Nephron (organoid): ENCODE measurements around the gene PSG11.
"Not testable (repeated sequence)": the region's sequence is repeated elsewhere in the genome, so short reads cannot be mapped to it uniquely, and the experiment has no call there.

Experiments
- H3K27ac Mint-ChIP-seq, 3 experiments: 2 replicates each; pipeline ENCODE4 v1.8.0; 2020; ENCODE audit warnings: mixed read lengths in 3 of 3, mild to moderate bottlenecking in 2 of 3, moderate library complexity in 1 of 3
- H3K27me3 Mint-ChIP-seq: 2 replicates; pipeline ENCODE4 v1.8.0; 2021; ENCODE audit warnings: low read depth, mild to moderate bottlenecking, moderate library complexity, mixed read lengths
- H3K36me3 Mint-ChIP-seq: 2 replicates; pipeline ENCODE4 v1.8.0; 2020; ENCODE audit warnings: low read depth, mixed read lengths
- H3K4me1 Mint-ChIP-seq: 2 replicates; pipeline ENCODE4 v1.8.0; 2020; ENCODE audit warnings: mixed read lengths
- H3K4me3 Mint-ChIP-seq, 3 experiments: 2 replicates each; pipeline ENCODE4 v1.8.0; 2020; ENCODE audit warnings: mild to moderate bottlenecking in 3 of 3, mixed read lengths in 3 of 3, moderate library complexity in 2 of 3
- H3K9me3 Mint-ChIP-seq: 2 replicates; pipeline ENCODE4 v1.8.0; 2020; ENCODE audit warnings: mixed read lengths
- CTCF ChIP-seq, 3 experiments: fragments of 200-600 bp; sonication (generic); IDR thresholded peaks; one replicate each; pipeline ENCODE4 v1.5.0; 2021; ENCODE audit warnings: antibody characterized with exemption in 3 of 3; ENCODE audit not compliant: unreplicated experiment in 3 of 3

PSG11 gene

DNA sequence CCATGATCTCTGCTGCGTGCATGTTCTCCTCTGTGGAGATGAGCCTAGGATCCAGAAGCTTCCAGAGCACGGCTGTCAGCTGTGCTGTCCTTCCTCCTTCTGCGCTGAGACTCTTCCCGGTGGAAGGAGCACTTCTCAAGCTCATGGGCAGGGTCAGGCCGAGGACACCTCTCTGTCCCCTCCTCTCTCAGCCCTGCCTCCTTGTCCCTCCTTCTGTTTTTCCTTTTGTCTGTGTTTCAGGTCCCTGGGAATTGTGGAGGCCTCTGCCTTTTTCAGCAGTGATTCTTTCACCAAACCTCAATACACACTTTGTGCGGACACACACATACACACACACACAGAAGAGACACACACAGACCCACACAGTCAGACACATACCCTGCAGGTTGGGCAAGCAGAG, at the start of gene PSG11:
Gene PSG11 (minus strand): TSS at position 101 of the 400 bp plus-strand sequence. CDS start 97 bp downstream, at position 4.
- H3K4me1 Mint-ChIP-seq, H3K36me3 Mint-ChIP-seq, H3K4me3 Mint-ChIP-seq, H3K27me3 Mint-ChIP-seq, H3K27ac Mint-ChIP-seq: not testable (repeated sequence)
- peaks cover 59% of the 10 kb centered on the region for H3K9me3 Mint-ChIP-seq

DNA sequence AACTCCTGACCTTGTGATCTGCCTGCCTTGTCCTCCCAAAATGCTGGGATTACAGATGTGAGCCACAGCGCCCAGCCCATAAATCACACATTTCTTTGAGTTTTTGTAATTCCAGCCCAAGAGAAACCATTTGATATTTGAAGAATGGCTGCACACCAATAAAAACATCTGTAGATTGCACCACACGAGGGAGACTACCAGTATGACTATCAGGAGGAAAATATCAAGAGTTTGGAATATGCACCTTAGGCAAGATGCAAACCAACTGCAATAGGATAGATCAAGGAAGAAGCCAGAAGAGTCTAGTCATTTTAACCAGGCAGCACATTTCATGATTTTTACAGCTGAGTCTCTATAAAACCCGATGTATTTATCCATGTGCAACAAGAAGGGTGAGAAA, 36.1 kb upstream of the PSG11 start:
- peaks cover 47% of the 10 kb centered on the region for H3K9me3 Mint-ChIP-seq
- not testable (repeated sequence) for H3K27me3 Mint-ChIP-seq, H3K4me1 Mint-ChIP-seq, H3K27ac Mint-ChIP-seq, H3K36me3 Mint-ChIP-seq, H3K4me3 Mint-ChIP-seq

DNA sequence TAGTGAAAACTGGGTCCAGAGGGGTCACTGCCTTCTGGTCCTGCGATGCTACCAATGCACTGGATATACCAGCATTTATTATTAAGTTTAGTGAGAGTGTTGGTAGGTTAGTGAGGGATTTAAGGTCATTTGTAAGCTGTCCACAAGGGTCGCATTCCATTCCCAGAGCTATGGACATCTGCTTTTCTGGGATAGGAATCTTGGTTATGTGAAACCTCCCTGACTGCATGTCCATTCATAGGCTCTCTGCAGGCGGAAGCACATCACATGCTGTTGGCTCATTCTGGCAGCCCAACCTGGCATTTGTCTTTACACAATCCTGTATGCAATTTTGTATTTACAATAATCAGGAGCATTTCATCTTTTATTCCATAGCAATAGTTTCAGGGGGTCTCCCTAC, 35.1 kb upstream of the PSG11 start:
- H3K27ac Mint-ChIP-seq, H3K36me3 Mint-ChIP-seq, H3K4me1 Mint-ChIP-seq, H3K4me3 Mint-ChIP-seq, H3K27me3 Mint-ChIP-seq: not testable (repeated sequence)
- peaks cover 43% of the 10 kb centered on the region for H3K9me3 Mint-ChIP-seq

- H3K27me3 Mint-ChIP-seq, H3K27ac Mint-ChIP-seq, H3K4me3 Mint-ChIP-seq, H3K36me3 Mint-ChIP-seq, H3K4me1 Mint-ChIP-seq: not testable (repeated sequence)
- peaks cover 43% of the 10 kb centered on the region for H3K9me3 Mint-ChIP-seq
Observed at GRCh38 chr19:43060254-43060653, 34.0 kb upstream of the PSG11 start.

DNA sequence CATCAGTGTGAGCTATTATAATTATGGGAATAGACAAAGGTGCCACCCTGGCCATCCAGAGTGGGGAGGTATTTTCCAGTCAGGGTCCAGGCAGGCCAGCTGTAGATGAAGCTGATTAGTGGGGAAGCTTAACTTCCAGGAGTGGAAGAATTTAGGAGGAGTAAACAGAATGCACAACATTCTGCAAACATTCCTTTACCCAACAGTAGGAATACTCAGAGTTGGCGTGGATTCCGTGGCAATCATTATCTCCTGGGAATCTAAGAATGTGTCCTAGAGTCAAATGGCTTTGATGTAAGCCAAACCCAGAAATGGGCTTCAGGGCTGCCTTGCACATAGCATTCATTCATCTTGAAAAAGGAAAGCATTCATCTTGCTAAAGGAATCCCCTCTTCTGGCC, 33.2 kb upstream of the PSG11 start:
- not testable (repeated sequence) for H3K4me3 Mint-ChIP-seq, H3K4me1 Mint-ChIP-seq, H3K27ac Mint-ChIP-seq, H3K27me3 Mint-ChIP-seq, H3K36me3 Mint-ChIP-seq
- H3K9me3 Mint-ChIP-seq, result peaks cover 50% of the 10 kb centered on the region

GRCh38 chr19:43058440-43058839, 32.2 kb upstream of the PSG11 start:
- H3K27me3 Mint-ChIP-seq, H3K36me3 Mint-ChIP-seq, H3K27ac Mint-ChIP-seq, H3K4me1 Mint-ChIP-seq, H3K4me3 Mint-ChIP-seq: not testable (repeated sequence)
- H3K9me3 Mint-ChIP-seq, result peaks cover 53% of the 10 kb centered on the region

- H3K4me3 Mint-ChIP-seq, H3K27me3 Mint-ChIP-seq, H3K4me1 Mint-ChIP-seq, H3K36me3 Mint-ChIP-seq, H3K27ac Mint-ChIP-seq: not testable (repeated sequence)
- H3K9me3 Mint-ChIP-seq, result peaks cover 36% of the 10 kb centered on the region
Observed at GRCh38 chr19:43047966-43048365, 21.7 kb upstream of the PSG11 start.

GRCh38 chr19:43046578-43046977, 20.3 kb upstream of the PSG11 start:
- H3K4me3 Mint-ChIP-seq, H3K27me3 Mint-ChIP-seq, H3K36me3 Mint-ChIP-seq, H3K4me1 Mint-ChIP-seq, H3K27ac Mint-ChIP-seq: not testable (repeated sequence)
- H3K9me3 Mint-ChIP-seq, result peaks cover 41% of the 10 kb centered on the region

DNA sequence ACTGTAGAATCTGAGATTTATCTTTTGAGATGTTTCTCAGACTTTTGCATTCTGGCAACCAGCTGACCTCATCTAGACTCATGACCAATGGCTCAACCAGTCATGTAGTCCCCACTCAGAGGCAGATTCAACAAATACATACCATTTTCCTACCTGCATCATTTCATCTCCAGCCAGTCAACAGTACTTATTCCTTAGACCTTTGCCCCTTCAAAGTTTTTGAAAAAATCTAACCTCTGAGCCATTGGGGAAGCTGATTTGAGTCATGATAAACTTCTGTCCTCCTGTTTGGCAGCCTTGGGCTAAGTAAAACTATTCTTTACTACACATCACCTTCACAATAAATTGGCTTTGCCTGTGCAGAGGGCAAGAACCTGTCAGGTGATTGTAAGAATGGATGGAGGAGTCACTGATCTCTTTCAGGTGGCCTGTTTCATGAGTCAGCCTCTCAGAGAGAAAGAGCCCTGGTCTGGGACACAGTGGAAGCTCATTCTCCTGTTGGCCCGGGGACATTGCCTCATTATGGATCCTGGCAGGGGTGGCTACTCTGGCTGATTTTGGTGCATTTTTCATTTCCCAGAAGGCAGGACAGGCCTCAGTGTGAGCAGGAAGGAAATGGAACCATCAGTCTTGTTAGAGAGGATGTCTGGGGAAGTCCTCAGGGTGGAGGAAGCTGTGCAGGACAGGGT, 17.4 kb upstream of the PSG11 start:
- not testable (repeated sequence) for H3K4me1 Mint-ChIP-seq, H3K27me3 Mint-ChIP-seq, H3K27ac Mint-ChIP-seq, H3K4me3 Mint-ChIP-seq, H3K36me3 Mint-ChIP-seq
- peaks cover 34% of the 10 kb centered on the region for H3K9me3 Mint-ChIP-seq

DNA sequence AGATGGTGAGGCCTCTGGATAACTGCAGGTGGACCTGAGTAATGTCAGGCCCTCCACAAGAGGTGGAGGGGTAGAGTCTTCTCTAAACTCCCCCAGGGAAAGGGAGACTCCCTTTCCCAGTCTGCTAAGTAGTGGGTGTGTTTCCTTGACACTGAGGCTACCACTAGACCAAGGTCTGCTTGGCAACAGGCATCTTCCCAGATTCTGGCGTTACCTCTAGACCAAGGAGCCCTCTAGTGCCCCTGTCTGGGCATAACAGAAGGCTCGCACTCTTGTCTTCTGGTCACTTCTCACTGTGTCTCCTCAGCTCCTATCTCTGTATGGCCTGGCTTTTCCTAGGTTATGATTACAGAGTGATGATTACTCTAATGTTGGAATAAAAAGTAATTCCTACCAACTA, 5.4 kb upstream of the PSG11 start:
- not testable (repeated sequence) for H3K4me3 Mint-ChIP-seq, H3K36me3 Mint-ChIP-seq, H3K4me1 Mint-ChIP-seq, H3K27ac Mint-ChIP-seq, H3K27me3 Mint-ChIP-seq
- H3K9me3 Mint-ChIP-seq, result peaks cover 51% of the 10 kb centered on the region

DNA sequence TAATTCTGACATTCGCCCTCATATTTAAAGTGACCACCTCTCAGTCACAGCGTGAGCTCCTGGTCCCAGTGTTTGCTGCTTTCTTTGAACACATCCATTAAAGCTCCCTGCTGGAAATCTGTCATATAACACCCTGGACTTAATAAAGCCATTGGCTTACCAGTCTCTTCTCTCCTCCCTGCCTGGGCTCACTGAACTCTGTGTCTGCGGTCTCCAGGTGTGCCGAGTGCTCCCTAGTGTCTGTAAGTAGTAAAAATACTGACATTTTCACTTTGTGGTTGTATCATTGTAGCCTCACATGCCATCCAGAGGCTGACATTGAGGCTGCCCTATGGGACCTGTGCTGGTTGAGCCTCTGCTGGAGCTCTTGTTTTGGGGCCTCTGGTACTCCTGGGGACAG, 2.6 kb upstream of the PSG11 start:
- no peak for TF ChIP-seq CTCF (IDR thresholded peaks at IDR 0.05; ENCODE audit: unreplicated experiment in 3 of 3)
- H3K27ac Mint-ChIP-seq, result no peak overlapping the region
- H3K9me3 Mint-ChIP-seq, result peaks cover 57% of the 10 kb centered on the region
- H3K27me3 Mint-ChIP-seq, result no peaks in the 10 kb centered on the region
- H3K4me1 Mint-ChIP-seq, result no peaks in the 10 kb centered on the region
- no peak overlapping the region for H3K4me3 Mint-ChIP-seq
- peaks cover 7% of the 10 kb centered on the region for H3K36me3 Mint-ChIP-seq

GRCh38 chr19:43027985-43028384, 1.7 kb upstream of the PSG11 start:
- H3K4me3 Mint-ChIP-seq, H3K36me3 Mint-ChIP-seq, H3K4me1 Mint-ChIP-seq, H3K27ac Mint-ChIP-seq, H3K27me3 Mint-ChIP-seq: not testable (repeated sequence)
- H3K9me3 Mint-ChIP-seq, result peaks cover 57% of the 10 kb centered on the region

DNA sequence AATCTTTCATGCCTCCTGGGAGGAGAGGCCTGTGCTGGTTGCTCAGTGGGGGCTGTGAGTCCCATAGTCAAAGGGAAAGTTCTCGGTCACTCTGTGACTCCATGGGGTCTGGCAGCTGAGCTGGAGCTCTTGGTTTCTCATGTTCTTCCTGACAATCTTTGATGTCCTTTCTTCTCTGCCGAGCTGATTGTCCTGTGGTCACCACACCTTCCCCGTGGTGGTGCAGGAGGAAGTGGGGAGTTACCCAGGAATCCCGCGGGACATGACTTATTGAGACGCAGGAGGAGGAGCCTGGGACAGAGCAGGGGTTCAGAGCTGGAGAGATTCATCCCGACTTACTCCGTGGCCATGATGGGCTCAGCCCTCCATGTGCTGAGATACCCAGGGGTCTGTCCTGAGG, 792 bp upstream of the PSG11 start:
- peaks cover 58% of the 10 kb centered on the region for H3K9me3 Mint-ChIP-seq
- not testable (repeated sequence) for H3K27ac Mint-ChIP-seq, H3K36me3 Mint-ChIP-seq, H3K4me3 Mint-ChIP-seq, H3K4me1 Mint-ChIP-seq, H3K27me3 Mint-ChIP-seq

GRCh38 chr19:43022098-43022497, 4.2 kb downstream of the PSG11 start:
- not testable (repeated sequence) for H3K27me3 Mint-ChIP-seq, H3K36me3 Mint-ChIP-seq, H3K4me1 Mint-ChIP-seq, H3K27ac Mint-ChIP-seq, H3K4me3 Mint-ChIP-seq
- peaks cover 46% of the 10 kb centered on the region for H3K9me3 Mint-ChIP-seq

- peaks cover 46% of the 10 kb centered on the region for H3K9me3 Mint-ChIP-seq
- H3K4me3 Mint-ChIP-seq, H3K4me1 Mint-ChIP-seq, H3K27ac Mint-ChIP-seq, H3K27me3 Mint-ChIP-seq, H3K36me3 Mint-ChIP-seq: not testable (repeated sequence)
Observed at GRCh38 chr19:43021629-43022028, 4.6 kb downstream of the PSG11 start.
